Natural killer cell treated with Interleukin-12 subunit alpha and Interleukin-12 subunit beta and Interleukin-15 and Interleukin-18, amount 100 ng/mL, for 72 hours (primary cell): ENCODE results near the gene RNASE2. TPM values are rescaled to one million over a fixed set of nuclear protein-coding genes. Genes with fewer than 3 reads are reported as not detected.
"Not testable (repeated sequence)": the region's sequence is repeated elsewhere in the genome, so short reads cannot be mapped to it uniquely, and the experiment has no call there.

Experiments used
- ATAC-seq, 2 donors: fragments of 150-1000 bp; cut with Tn5 transposase in 1 of 2; sonication (Bioruptor Pico), chemical (Tn5 transposase) in 1 of 2; 2 replicates each; pipeline ENCODE4 v1.10.0; 2021
- DNase-seq: peaks from one replicate; pipeline ENCODE4 v3.0.0; 2022; ENCODE audit warnings: low spot score
- H3K27ac Mint-ChIP-seq, 2 donors: 1 replicate in 1 of 2; 2 replicates in 1 of 2; pipeline ENCODE4 v1.8.0; 2022; ENCODE audit warnings: mixed read lengths in 2 of 2, mild to moderate bottlenecking in 1 of 2, moderate library complexity in 1 of 2
- H3K27me3 Mint-ChIP-seq, 2 donors: 1 replicate in 1 of 2; 2 replicates in 1 of 2; pipeline ENCODE4 v1.8.0; 2022; ENCODE audit warnings: mixed read lengths in 2 of 2
- H3K36me3 Mint-ChIP-seq: one replicate; pipeline ENCODE4 v1.8.0; 2022; ENCODE audit warnings: mixed read lengths
- H3K4me1 Mint-ChIP-seq, 2 donors: 1 replicate in 1 of 2; 2 replicates in 1 of 2; pipeline ENCODE4 v1.8.0; 2022; ENCODE audit warnings: low read depth in 2 of 2, mixed read lengths in 2 of 2, mild to moderate bottlenecking in 1 of 2
- H3K4me3 Mint-ChIP-seq: one replicate; pipeline ENCODE4 v1.8.0; 2022; ENCODE audit warnings: mixed read lengths
- H3K9me3 Mint-ChIP-seq: 2 replicates; pipeline ENCODE4 v1.8.0; 2022; ENCODE audit warnings: mixed read lengths
- total RNA-seq, 2 donors: library from RNA; stranded (reverse); gene quantifications; one replicate each; pipeline ENCODE4 v1.2.3, GENCODE V29; 2022

Gene RNASE2
- total RNA-seq, 2 donors from 2014 or later = not detected

GRCh38 chr14:20969336-20969735 is 14.0 kb downstream of the RNASE2 start:
- Mint-ChIP-seq H3K27me3 (peaks cover 33 to 46% of the 10 kb centered on the region in 2 donors), H3K27ac (no peak overlapping the region), H3K36me3 (no peaks in the 10 kb centered on the region), H3K4me1 (peaks cover 10 to 12% of the 10 kb centered on the region in 2 donors), H3K4me3 (no peak overlapping the region), H3K9me3 (no peaks in the 10 kb centered on the region)
- ATAC-seq (no peak), DNase-seq (no peak)

- Mint-ChIP-seq H3K36me3 (no peaks in the 10 kb centered on the region), H3K27me3 (peaks cover 31 to 46% of the 10 kb centered on the region in 2 donors), H3K4me1 (peaks cover 10 to 12% of the 10 kb centered on the region in 2 donors), H3K9me3 (no peaks in the 10 kb centered on the region), H3K27ac (peak overlapping the region; percentile 18 to 72), H3K4me3 (peak overlapping the region; percentile 94)
- DNase-seq (no peak), ATAC-seq (peak in 1 of 2 donors; percentile 11)
These were observed 15.3 kb downstream of the RNASE2 start for GRCh38 chr14:20970647-20970982.

- Mint-ChIP-seq H3K27ac (peak overlapping the region; percentile 18 to 72), H3K36me3 (no peaks in the 10 kb centered on the region), H3K27me3 (peaks cover 31 to 46% of the 10 kb centered on the region in 2 donors), H3K4me3 (peak overlapping the region; percentile 94), H3K9me3 (no peaks in the 10 kb centered on the region), H3K4me1 (peaks cover 10 to 12% of the 10 kb centered on the region in 2 donors)
- ATAC-seq (peak; percentile 94 to 96), DNase-seq (peak; percentile 85)
These were observed 15.9 kb downstream of the RNASE2 start for GRCh38 chr14:20970983-20971704.

- Mint-ChIP-seq H3K27me3 (peaks cover 31 to 46% of the 10 kb centered on the region in 2 donors), H3K4me1 (peaks cover 10 to 12% of the 10 kb centered on the region in 2 donors)
These were observed 16.4 kb downstream of the RNASE2 start for GRCh38 chr14:20971705-20972021.

GRCh38 chr14:20973501-20973900 is 18.2 kb downstream of the RNASE2 start:
- H3K36me3 Mint-ChIP-seq = no peaks in the 10 kb centered on the region
- no peak overlapping the region for H3K4me3 Mint-ChIP-seq
- no peak overlapping the region for H3K27ac Mint-ChIP-seq
- H3K4me1 Mint-ChIP-seq = peaks cover 10 to 12% of the 10 kb centered on the region in 2 donors
- H3K9me3 Mint-ChIP-seq = no peaks in the 10 kb centered on the region
- no peak for ATAC-seq
- H3K27me3 Mint-ChIP-seq = peaks cover 20 to 33% of the 10 kb centered on the region in 2 donors
- DNase-seq = no peak

More at GRCh38 chr14:20971705-20972021, 16.4 kb downstream of the RNASE2 start:
- peak overlapping the region in 1 of 2 donors; percentile 72 for H3K27ac Mint-ChIP-seq
- ATAC-seq (no peak), DNase-seq (no peak)
- no peaks in the 10 kb centered on the region for H3K36me3 Mint-ChIP-seq
- H3K9me3 Mint-ChIP-seq = no peaks in the 10 kb centered on the region
- H3K4me3 Mint-ChIP-seq = peak overlapping the region; percentile 94

GRCh38 chr14:20976291-20976690 is 21.0 kb downstream of the RNASE2 start:
- H3K9me3 Mint-ChIP-seq = no peaks in the 10 kb centered on the region
- H3K27ac Mint-ChIP-seq = no peak overlapping the region
- no peaks in the 10 kb centered on the region for H3K36me3 Mint-ChIP-seq
- H3K27me3 Mint-ChIP-seq = peaks cover 15 to 37% of the 10 kb centered on the region in 2 donors
- H3K4me1 Mint-ChIP-seq = peaks cover 4 to 5% of the 10 kb centered on the region in 2 donors
- no peak overlapping the region for H3K4me3 Mint-ChIP-seq
- DNase-seq (no peak), ATAC-seq (no peak)

GRCh38 chr14:20978687-20979086 is 23.4 kb downstream of the RNASE2 start:
- Mint-ChIP-seq H3K4me3 (no peak overlapping the region), H3K9me3 (no peaks in the 10 kb centered on the region), H3K4me1 (no peaks in the 10 kb centered on the region), H3K36me3 (no peaks in the 10 kb centered on the region), H3K27me3 (peaks cover 11 to 32% of the 10 kb centered on the region in 2 donors), H3K27ac (no peak overlapping the region)
- no peak for ATAC-seq
- DNase-seq = no peak

- Mint-ChIP-seq H3K27me3 (peaks cover 16 to 35% of the 10 kb centered on the region in 2 donors), H3K4me1 (no peaks in the 10 kb centered on the region), H3K36me3 (no peaks in the 10 kb centered on the region), H3K27ac (no peak overlapping the region), H3K4me3 (no peak overlapping the region), H3K9me3 (no peaks in the 10 kb centered on the region)
- ATAC-seq = no peak
- DNase-seq = no peak
These were observed 25.6 kb downstream of the RNASE2 start for GRCh38 chr14:20980906-20981305.

GRCh38 chr14:20982646-20983369 is 27.5 kb downstream of the RNASE2 start:
- H3K4me3 Mint-ChIP-seq = no peak overlapping the region

GRCh38 chr14:20985650-20986049 is 30.4 kb downstream of the RNASE2 start:
- H3K4me1 Mint-ChIP-seq, H3K27ac Mint-ChIP-seq, H3K36me3 Mint-ChIP-seq, DNase-seq, H3K9me3 Mint-ChIP-seq, H3K4me3 Mint-ChIP-seq, ATAC-seq: not testable (repeated sequence)
- H3K27me3 Mint-ChIP-seq = peaks cover 13 to 21% of the 10 kb centered on the region in 2 donors

More at GRCh38 chr14:20982646-20983369, 27.5 kb downstream of the RNASE2 start:
- DNase-seq = no peak
- H3K36me3 Mint-ChIP-seq = no peaks in the 10 kb centered on the region
- H3K4me1 Mint-ChIP-seq = no peaks in the 10 kb centered on the region
- no peaks in the 10 kb centered on the region for H3K9me3 Mint-ChIP-seq
- ATAC-seq = no peak
- H3K27me3 Mint-ChIP-seq = peaks cover 16 to 35% of the 10 kb centered on the region in 2 donors
- no peak overlapping the region for H3K27ac Mint-ChIP-seq

GRCh38 chr14:20986811-20987210 is 31.5 kb downstream of the RNASE2 start:
- Mint-ChIP-seq H3K4me3 (no peak overlapping the region), H3K27ac (no peak overlapping the region), H3K4me1 (peaks cover 7 to 9% of the 10 kb centered on the region in 2 donors), H3K36me3 (peaks cover 1% of the 10 kb centered on the region), H3K27me3 (peaks cover 13 to 21% of the 10 kb centered on the region in 2 donors), H3K9me3 (no peaks in the 10 kb centered on the region)
- DNase-seq (no peak), ATAC-seq (no peak)

GRCh38 chr14:20988717-20989470 is 33.6 kb downstream of the RNASE2 start:
- Mint-ChIP-seq H3K9me3 (no peaks in the 10 kb centered on the region), H3K36me3 (peaks cover 15% of the 10 kb centered on the region), H3K27ac (peak overlapping the region; percentile 74 to 85), H3K4me1 (peaks cover 12 to 13% of the 10 kb centered on the region in 2 donors), H3K4me3 (peak overlapping the region; percentile 42), H3K27me3 (peaks cover 4% of the 10 kb centered on the region in 2 donors)
- ATAC-seq (no peak), DNase-seq (no peak)

- Mint-ChIP-seq H3K27ac (peak overlapping the region; percentile 85 to 91), H3K4me1 (peaks cover 12 to 15% of the 10 kb centered on the region in 2 donors), H3K27me3 (peaks cover 0 to 2% of the 10 kb centered on the region in 2 donors), H3K9me3 (no peaks in the 10 kb centered on the region), H3K4me3 (peak overlapping the region; percentile 92), H3K36me3 (peaks cover 20% of the 10 kb centered on the region)
- DNase-seq (no peak), ATAC-seq (no peak)
These were observed 34.1 kb downstream of the RNASE2 start for GRCh38 chr14:20989471-20989786.
